Measurements from ENCODE around the gene RALGPS2.

DNA sequence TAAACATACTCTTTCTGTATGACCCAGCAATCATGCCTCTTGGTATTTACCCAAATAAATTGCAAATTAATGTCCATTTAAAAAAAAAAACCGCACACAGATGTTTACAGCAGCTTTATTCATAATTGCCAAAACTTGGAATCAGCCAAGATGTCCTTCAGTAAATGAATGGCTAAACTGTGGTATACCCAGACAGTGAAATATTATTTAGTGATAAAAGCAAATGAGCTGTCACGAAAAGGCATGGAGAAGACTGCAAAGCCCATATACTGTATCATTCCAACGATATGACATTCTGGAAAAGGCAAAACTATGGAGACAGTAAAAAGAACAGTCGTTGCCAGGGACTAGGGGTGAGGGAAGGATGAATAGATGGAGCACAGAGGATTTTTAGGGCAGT lies 223.6 kb downstream of the RALGPS2 start:
- TF ChIP-seq, protein P1, sequence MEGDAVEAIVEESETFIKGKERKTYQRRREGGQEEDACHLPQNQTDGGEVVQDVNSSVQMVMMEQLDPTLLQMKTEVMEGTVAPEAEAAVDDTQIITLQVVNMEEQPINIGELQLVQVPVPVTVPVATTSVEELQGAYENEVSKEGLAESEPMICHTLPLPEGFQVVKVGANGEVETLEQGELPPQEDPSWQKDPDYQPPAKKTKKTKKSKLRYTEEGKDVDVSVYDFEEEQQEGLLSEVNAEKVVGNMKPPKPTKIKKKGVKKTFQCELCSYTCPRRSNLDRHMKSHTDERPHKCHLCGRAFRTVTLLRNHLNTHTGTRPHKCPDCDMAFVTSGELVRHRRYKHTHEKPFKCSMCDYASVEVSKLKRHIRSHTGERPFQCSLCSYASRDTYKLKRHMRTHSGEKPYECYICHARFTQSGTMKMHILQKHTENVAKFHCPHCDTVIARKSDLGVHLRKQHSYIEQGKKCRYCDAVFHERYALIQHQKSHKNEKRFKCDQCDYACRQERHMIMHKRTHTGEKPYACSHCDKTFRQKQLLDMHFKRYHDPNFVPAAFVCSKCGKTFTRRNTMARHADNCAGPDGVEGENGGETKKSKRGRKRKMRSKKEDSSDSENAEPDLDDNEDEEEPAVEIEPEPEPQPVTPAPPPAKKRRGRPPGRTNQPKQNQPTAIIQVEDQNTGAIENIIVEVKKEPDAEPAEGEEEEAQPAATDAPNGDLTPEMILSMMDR (IDR thresholded peaks at IDR 0.05), result no peak
- no peak for TF ChIP-seq POLR2A (IDR thresholded peaks at IDR 0.05)

Data from adrenal gland (tissue), 5 donors.